Fibroblast of pulmonary artery (primary cell): ENCODE data around the gene SLC25A4.
"Not testable (repeated sequence)": the region's sequence is repeated elsewhere in the genome, so short reads cannot be mapped to it uniquely, and the experiment has no call there.

Experiments
- DNase-seq: peaks from one replicate; pipeline ENCODE4 v3.0.0-alpha.2; 2010; ENCODE audit warnings: low read depth
- H3K4me3 ChIP-seq: replicated peaks from 2 replicates; pipeline ENCODE4 v1.5.1; 2011; ENCODE audit warnings: low read depth, mild to moderate bottlenecking, control low read depth, low read length, moderate library complexity
- TF ChIP-seq, protein P1 (sequence below): IDR thresholded peaks from 2 replicates; pipeline ENCODE4 v1.5.1; 2011; ENCODE audit warnings: mild to moderate bottlenecking, control low read depth, low read length, inconsistent platforms; ENCODE audit errors: missing control alignments

SLC25A4 gene

DNA sequence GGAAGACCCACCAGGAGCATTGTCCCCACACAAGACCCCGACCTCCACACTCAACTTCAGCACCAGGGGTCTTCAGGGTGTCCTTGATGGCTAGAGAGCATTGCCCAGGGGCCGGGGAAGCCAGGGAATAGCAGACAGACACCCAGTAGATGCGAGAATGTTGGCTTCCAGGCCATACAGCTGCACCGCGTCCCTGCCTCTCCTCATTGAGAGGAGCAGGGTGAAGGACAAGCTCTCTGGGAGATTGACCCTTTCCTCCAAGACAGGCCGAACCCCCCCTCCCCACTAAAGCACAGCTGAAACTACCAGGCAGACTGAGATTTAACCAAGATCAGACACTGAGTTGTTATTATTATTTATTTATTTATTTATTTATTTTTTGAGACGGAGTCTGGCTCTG is 42.6 kb upstream of the SLC25A4 start:
- DNase-seq = no peak
- no peak overlapping the region for H3K4me3 ChIP-seq
- TF ChIP-seq, protein P1, sequence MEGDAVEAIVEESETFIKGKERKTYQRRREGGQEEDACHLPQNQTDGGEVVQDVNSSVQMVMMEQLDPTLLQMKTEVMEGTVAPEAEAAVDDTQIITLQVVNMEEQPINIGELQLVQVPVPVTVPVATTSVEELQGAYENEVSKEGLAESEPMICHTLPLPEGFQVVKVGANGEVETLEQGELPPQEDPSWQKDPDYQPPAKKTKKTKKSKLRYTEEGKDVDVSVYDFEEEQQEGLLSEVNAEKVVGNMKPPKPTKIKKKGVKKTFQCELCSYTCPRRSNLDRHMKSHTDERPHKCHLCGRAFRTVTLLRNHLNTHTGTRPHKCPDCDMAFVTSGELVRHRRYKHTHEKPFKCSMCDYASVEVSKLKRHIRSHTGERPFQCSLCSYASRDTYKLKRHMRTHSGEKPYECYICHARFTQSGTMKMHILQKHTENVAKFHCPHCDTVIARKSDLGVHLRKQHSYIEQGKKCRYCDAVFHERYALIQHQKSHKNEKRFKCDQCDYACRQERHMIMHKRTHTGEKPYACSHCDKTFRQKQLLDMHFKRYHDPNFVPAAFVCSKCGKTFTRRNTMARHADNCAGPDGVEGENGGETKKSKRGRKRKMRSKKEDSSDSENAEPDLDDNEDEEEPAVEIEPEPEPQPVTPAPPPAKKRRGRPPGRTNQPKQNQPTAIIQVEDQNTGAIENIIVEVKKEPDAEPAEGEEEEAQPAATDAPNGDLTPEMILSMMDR = no peak

DNA sequence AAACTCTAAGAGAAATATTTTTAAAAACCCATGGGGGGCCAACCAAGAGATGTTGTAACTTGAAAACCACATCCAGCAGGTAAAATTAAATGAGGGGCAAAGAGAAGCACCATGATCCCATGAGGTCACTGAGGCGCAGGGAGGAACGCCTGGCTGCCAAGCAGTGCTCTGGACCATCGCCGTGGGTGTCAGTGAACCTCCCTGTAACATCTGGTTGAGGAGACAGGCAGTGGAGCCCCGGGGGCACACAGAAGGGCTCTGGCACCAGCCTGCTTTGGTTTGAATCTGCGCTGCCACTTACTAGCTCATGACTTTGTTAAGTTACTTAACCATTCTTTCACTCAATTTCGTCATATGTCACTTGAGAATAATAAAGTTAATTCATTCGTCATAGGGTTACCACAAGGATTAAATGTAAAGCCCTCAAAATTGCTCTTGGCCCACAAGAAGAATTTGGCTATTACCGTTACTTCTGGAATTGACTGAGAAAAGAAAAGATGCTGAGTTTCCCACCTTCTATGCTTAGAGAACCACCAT is 41.6 kb upstream of the SLC25A4 start:
- no peak overlapping the region for H3K4me3 ChIP-seq
- no peak for DNase-seq
- TF ChIP-seq, protein P1 = no peak

DNA sequence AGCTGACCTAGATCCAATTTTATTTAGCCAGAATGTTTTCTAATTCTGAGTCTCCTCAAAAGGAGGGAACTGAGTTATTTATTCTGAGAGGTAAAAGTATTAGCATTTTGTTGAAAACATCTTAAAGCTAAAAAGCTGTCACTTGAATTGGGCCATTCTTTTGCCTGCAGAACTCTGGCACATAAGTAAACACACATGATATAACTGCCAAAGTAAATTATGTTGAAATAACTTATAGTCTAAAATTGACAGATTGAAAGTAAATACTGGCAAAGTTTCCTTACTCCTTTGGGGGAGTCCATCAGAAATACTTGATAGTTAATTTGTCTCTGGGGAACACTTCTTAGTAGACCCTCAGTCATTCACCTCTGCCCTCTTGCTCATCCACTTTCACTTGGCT is 38.3 kb upstream of the SLC25A4 start:
- no peak overlapping the region for H3K4me3 ChIP-seq
- no peak for DNase-seq
- TF ChIP-seq, protein P1 = no peak

DNA sequence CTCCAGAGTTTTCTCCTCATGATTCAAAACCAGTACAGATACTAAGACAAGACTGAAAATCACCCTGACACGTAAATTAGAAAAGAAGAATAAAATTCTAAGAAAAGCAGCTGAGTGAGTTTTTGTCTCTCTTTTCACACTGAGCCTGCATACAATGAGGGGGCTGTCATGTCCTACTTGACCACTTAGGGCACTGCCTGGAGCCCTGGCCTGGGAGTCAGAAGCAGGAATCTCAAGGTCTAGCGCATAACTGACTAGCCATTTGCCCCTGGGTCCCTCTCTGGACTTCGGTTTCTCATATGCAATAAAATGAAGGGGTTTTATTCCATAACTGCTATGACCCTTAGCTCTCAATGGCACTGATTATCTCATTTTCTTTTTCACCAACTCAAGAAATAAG is 36.7 kb upstream of the SLC25A4 start:
- H3K4me3 ChIP-seq = no peak overlapping the region
- TF ChIP-seq, protein P1 = no peak
- no peak for DNase-seq

DNA sequence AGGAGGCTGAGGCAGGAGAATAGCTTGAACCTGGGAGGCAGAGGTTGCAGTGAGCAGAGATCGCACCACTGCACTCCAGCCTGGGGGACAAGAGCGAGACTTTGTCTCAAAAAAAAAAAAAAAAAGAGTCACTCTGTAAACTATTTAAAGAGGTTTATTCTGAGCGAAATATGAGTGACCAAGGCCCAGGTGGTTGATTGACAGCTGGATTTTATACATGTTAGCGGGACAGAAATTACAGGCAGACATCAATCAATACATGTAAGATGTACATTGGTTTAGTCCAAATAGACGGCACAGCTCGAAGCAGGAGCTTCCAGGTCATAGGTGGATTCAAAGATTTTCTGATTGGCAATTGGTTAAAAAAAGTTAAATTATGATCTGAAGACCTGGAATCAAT is 35.5 kb upstream of the SLC25A4 start:
- not testable (repeated sequence) for H3K4me3 ChIP-seq, DNase-seq

DNA sequence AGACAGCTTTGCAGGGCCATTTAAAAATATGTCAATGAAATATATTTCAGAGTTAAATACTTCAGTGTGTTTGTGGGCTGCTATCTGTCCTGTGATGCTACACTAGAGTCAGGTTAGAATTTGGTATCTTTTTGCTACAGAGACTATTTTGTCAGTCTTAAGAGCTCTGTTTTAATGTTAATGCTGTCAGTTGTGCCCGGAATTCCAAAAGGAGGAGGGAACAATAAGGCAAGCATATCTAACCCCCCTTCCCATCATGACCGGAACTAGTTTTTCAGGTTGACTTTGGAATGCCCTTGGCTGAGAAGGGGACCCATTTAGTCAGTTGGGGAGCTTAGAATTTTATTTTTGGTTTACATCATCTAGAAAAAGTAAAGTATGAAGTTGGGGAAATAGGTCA is 34.9 kb upstream of the SLC25A4 start:
- no peak overlapping the region for H3K4me3 ChIP-seq
- TF ChIP-seq, protein P1 = no peak
- DNase-seq = no peak

DNA sequence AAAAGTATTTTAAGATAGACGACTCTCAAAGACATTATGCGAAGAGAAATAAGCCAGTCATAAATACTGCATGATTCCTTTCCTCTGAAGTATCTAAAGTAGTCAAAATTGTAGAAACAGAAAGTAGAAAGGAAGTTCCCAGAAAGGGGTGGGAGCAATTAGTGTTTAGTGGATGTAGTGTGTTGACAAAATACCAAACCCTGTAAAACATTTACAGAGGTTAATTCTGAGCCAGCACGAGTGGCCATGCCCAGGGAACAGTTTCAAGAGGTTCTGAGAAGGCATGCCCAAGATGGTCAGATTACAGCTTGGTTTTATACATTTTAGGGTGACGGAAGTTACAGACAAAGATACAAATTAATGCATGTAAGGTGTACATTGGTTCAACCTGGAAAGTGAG is 34.4 kb upstream of the SLC25A4 start:
- TF ChIP-seq, protein P1 = no peak
- no peak overlapping the region for H3K4me3 ChIP-seq
- DNase-seq = no peak

DNA sequence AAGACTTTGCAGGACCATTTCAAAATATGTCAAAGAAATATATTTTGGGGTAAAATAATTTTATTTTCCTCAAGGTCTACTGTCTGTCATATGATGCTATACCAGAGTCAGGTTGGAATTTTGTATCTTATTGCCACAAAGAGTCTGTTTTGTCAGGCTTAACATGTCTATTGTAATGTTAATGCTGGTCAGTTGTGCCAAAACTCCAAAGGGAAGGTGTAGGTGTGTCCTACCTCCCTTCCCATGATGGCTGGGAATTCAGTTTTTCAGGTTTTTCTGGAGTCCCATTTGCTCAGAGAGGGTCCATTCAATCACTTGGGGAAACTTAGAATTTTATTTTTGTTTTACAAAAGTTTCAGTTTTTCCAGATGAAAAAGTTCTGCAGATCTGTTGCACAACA is 33.3 kb upstream of the SLC25A4 start:
- TF ChIP-seq, protein P1 = no peak
- DNase-seq = no peak
- H3K4me3 ChIP-seq = no peak overlapping the region
